GM12878 (cell line): ENCODE measurements around the gene ORC4. TPM values are rescaled to one million over a fixed set of nuclear protein-coding genes. Genes with fewer than 3 reads are reported as not detected.
"Not testable (repeated sequence)": the region's sequence is repeated elsewhere in the genome, so short reads cannot be mapped to it uniquely, and the experiment has no call there.

ENCODE experiments used
- ATAC-seq: fragments of 200-7000 bp; cut with Tn5 transposase; 3 replicates; pipeline ENCODE4 v1.9.1; 2020; ENCODE audit warnings: mild to moderate bottlenecking, moderate library complexity
- BruUV-seq: library from RNA; stranded (reverse); fragments of 400-500 nt; replicated peaks from 2 replicates; lab custom pipeline; 2021; lab: Mats Ljungman, UMichigan
- CTCF ChIA-PET: fragments of 300-600 bp; sonication (Branson Sonifier 250); formaldehyde crosslinking; extraction: SDS; loops from one replicate; lab custom pipeline; 2021; ENCODE audit warnings: inconsistent platforms; lab: Yijun Ruan, JAX
- POLR2A ChIA-PET: fragments of 350-600 bp; formaldehyde crosslinking; extraction: SDS; loops from one replicate; lab custom pipeline; 2021; ENCODE audit warnings: inconsistent platforms; lab: Charles Lee
- RAD21 ChIA-PET: fragments of 300-600 bp; sonication (Branson Sonifier 250); formaldehyde crosslinking; loops from one replicate; lab custom pipeline; 2023; ENCODE audit warnings: antibody characterized with exemption; ENCODE audit not compliant: unreplicated experiment; lab: Charles Lee
- SMC1A ChIA-PET: fragments of 300-600 bp; sonication (Branson Sonifier 250); formaldehyde crosslinking; loops from one replicate; lab custom pipeline; 2023; ENCODE audit not compliant: unreplicated experiment, uncharacterized antibody; lab: Charles Lee
- DNase-seq: peaks from one replicate; pipeline ENCODE4 v3.0.0-alpha.2; 2011; ENCODE audit warnings: low read depth, low spot score
- FAIRE-seq: peaks from 3 replicates; lab custom pipeline; 2011; peaks lifted over from hg19 to GRCh38; lab: Jason Lieb, UNC
- H2AFZ ChIP-seq: 2 replicates; pipeline ENCODE4 v1.6.0; 2011; ENCODE audit warnings: low read depth, low read length, control low read depth; ENCODE audit not compliant: control insufficient read depth
- H3K27ac ChIP-seq: 2 replicates; pipeline ENCODE4 v1.5.1; 2011; ENCODE audit warnings: control low read depth; ENCODE audit not compliant: control insufficient read depth, insufficient read depth
- H3K27me3 ChIP-seq, 2 experiments: replicated peaks in 1 of 2; 2 replicates each; pipeline versions ENCODE4 v1.6.0 to v1.6.1; 2011; ENCODE audit warnings: low read length in 1 of 2; ENCODE audit not compliant: control insufficient read depth in 2 of 2, insufficient read depth in 2 of 2
- H3K36me3 ChIP-seq, 2 experiments: 2 replicates each; pipeline ENCODE4 v1.5.1; 2011; ENCODE audit warnings: low read length in 1 of 2; ENCODE audit not compliant: control insufficient read depth in 2 of 2, insufficient read depth in 2 of 2
- H3K4me1 ChIP-seq: 2 replicates; pipeline ENCODE4 v1.6.1; 2011; ENCODE audit warnings: mild to moderate bottlenecking, low read length, moderate library complexity, mixed read lengths; ENCODE audit not compliant: control insufficient read depth, insufficient read depth
- H3K4me2 ChIP-seq: 2 replicates; pipeline ENCODE4 v1.6.0; 2011; ENCODE audit warnings: control low read depth; ENCODE audit not compliant: control insufficient read depth, insufficient read depth
- H3K4me3 ChIP-seq: fragments of 200-600 bp; sonication (generic); 2 replicates; pipeline ENCODE4 v1.5.1; 2016
- H3K79me2 ChIP-seq: 2 replicates; pipeline ENCODE4 v1.6.0; 2011; ENCODE audit warnings: low read length; ENCODE audit not compliant: control insufficient read depth, insufficient read depth
- H3K9ac ChIP-seq: 2 replicates; pipeline ENCODE4 v1.8.0; 2011; ENCODE audit warnings: low read length, control low read depth, mixed read lengths; ENCODE audit not compliant: control insufficient read depth, insufficient read depth
- H3K9me3 ChIP-seq: replicated peaks from 3 replicates; pipeline ENCODE4 v1.5.1; 2011; ENCODE audit warnings: mild to moderate bottlenecking, low read length; ENCODE audit not compliant: control insufficient read depth, insufficient read depth
- H4K20me1 ChIP-seq: 2 replicates; pipeline ENCODE4 v1.6.0; 2011; ENCODE audit not compliant: control insufficient read depth, insufficient read depth
- CBX5 ChIP-seq: sonication (generic); IDR thresholded peaks from 2 replicates; pipeline ENCODE4 v1.6.1; 2016; ENCODE audit warnings: low read depth, moderate library complexity, mild to moderate bottlenecking, inconsistent platforms
- GABPA ChIP-seq: IDR thresholded peaks from 2 replicates; pipeline ENCODE4 v1.6.1; 2014; ENCODE audit warnings: antibody characterized with exemption, low read depth, mild to moderate bottlenecking, inconsistent platforms
- KLF5 ChIP-seq: fragments of 450-650 bp; IDR thresholded peaks from 2 replicates; pipeline ENCODE4 v1.6.1; 2014; ENCODE audit warnings: mild to moderate bottlenecking; ENCODE audit not compliant: partially characterized antibody
- MXI1 ChIP-seq: fragments of 150-350 bp; IDR thresholded peaks from 2 replicates; pipeline ENCODE4 v1.6.1; 2011; ENCODE audit warnings: low read depth, mild to moderate bottlenecking, inconsistent platforms, low read length, improper control_type of control experiment
- NFYB ChIP-seq: IDR thresholded peaks from 2 replicates; pipeline ENCODE4 v1.6.1; 2011; ENCODE audit warnings: low read depth, mild to moderate bottlenecking, low read length, improper control_type of control experiment, moderate library complexity; ENCODE audit not compliant: insufficient read depth
- TAF1 ChIP-seq: IDR thresholded peaks from 2 replicates; pipeline ENCODE4 v1.6.1; 2011; ENCODE audit warnings: mild to moderate bottlenecking, low read depth, low read length, borderline replicate concordance
- WRNIP1 ChIP-seq: IDR thresholded peaks from 2 replicates; pipeline ENCODE4 v1.6.1; 2011; ENCODE audit warnings: low read depth, low read length, improper control_type of control experiment, borderline replicate concordance
- ZNF24 ChIP-seq: fragments of 450-650 bp; IDR thresholded peaks from 2 replicates; pipeline ENCODE4 v1.6.1; 2017; ENCODE audit warnings: antibody characterized with exemption, mild to moderate bottlenecking
- ZZZ3 ChIP-seq: IDR thresholded peaks from 2 replicates; pipeline ENCODE4 v1.6.1; 2011; ENCODE audit warnings: low read depth; ENCODE audit not compliant: control insufficient read depth, insufficient read length
- WGBS: methylation state at CpG from one replicate; pipeline ENCODE4 v1.1.6; 2016; ENCODE audit warnings: low lambda C conversion rate; ENCODE audit not compliant: insufficient replicate concordance, insufficient coverage; ENCODE audit errors: missing lambda C conversion rate; 5-methylcytosine and 5-hydroxymethylcytosine counted together
- in situ Hi-C: fragments of 300-500 bp; cut with MboI; formaldehyde crosslinking; loops from 9 replicates; pipeline ENCODE4 v1.14.3; 2018; ENCODE audit warnings: mixed read lengths
- intact Hi-C: fragments of 100-400 bp; cut with micrococcal nuclease; formaldehyde crosslinking; loops from one replicate; pipeline ENCODE4 v1.14.2; 2022; ENCODE audit not compliant: unreplicated experiment
- polyA plus RNA-seq, 11 experiments: library from polyadenylated mRNA; depleted of rRNA in 4 of 11; unstranded in 6 of 11; stranded (reverse) in 5 of 11; fragments of >200 nt; fragmentation: Nextera tagmentation in 4 of 11; fragmentation: Illumina TruSeq in 1 of 11; extraction: Ambion mirVana in 4 of 11; extraction: Trizol in 1 of 11; gene quantifications; 1 replicate in 1 of 11; 2 replicates in 10 of 11; pipeline versions ENCODE4 v1.2.1 to v1.2.3, GENCODE V29; 2011 to 2016; ENCODE audit warnings: inconsistent platforms in 2 of 11, missing spikeins in 2 of 11, low read depth in 1 of 11
- total RNA-seq, 4 experiments: library from RNA; depleted of rRNA in 3 of 4; stranded (reverse); fragments of >200 nt in 3 of 4; fragmentation: Illumina TruSeq in 1 of 4; extraction: Trizol in 1 of 4; gene quantifications; 2 replicates each; pipeline versions ENCODE4 v1.2.1 to v1.2.3, GENCODE V29; 2013 to 2021
- TF ChIP-seq, protein P1 (sequence below): fragments of 450-650 bp; IDR thresholded peaks from 2 replicates; pipeline ENCODE4 v1.6.1; 2017; ENCODE audit warnings: mild to moderate bottlenecking, moderate library complexity

Gene ORC4
- total and polyA plus RNA-seq, 10 of the 15 experiments (the other 5 are each of a cell fraction or from before 2014, with no cell fraction given): 25.7 to 71.3 (median 52.1) TPM

- RAD21 ChIA-PET, H3K9ac ChIP-seq, DNase-seq, BruUV-seq, H3K27ac ChIP-seq, H3K27me3 ChIP-seq, H3K9me3 ChIP-seq, H3K4me3 ChIP-seq, ATAC-seq, FAIRE-seq, H2AFZ ChIP-seq, H4K20me1 ChIP-seq, H3K36me3 ChIP-seq, POLR2A ChIA-PET, H3K4me1 ChIP-seq, H3K4me2 ChIP-seq: not testable (repeated sequence)
- ChIA-PET SMC1A (interaction anchor here (1.4 to 1.5 kb wide), 2 partner anchors 48 to 514 kb away, joined by 4 to 10 read pairs; no protein-coding TSS in a partner anchor), CTCF (interaction anchor here (0.7 to 1.1 kb wide), 2 partner anchors 82 to 514 kb away, joined by 3 to 6 read pairs; no protein-coding TSS in a partner anchor)
- peaks cover 16% of the 10 kb centered on the region for H3K79me2 ChIP-seq
- peak; percentile 44; the same call in 1 of the 2 replicates for TF ChIP-seq NFYB
- intact Hi-C loops: loop anchor here (5.0 kb wide), 1 partner anchor 117 kb away; no protein-coding TSS in a partner anchor
- in situ Hi-C loops: loop anchor here (5.0 kb wide), 1 partner anchor 517 kb away; no protein-coding TSS in a partner anchor
- 98% methylated on average over 7 of the region's 7 CpGs for WGBS
Measured at GRCh38 chr2:147994965-147995364, 25.6 kb downstream of the ORC4 start.

DNA sequence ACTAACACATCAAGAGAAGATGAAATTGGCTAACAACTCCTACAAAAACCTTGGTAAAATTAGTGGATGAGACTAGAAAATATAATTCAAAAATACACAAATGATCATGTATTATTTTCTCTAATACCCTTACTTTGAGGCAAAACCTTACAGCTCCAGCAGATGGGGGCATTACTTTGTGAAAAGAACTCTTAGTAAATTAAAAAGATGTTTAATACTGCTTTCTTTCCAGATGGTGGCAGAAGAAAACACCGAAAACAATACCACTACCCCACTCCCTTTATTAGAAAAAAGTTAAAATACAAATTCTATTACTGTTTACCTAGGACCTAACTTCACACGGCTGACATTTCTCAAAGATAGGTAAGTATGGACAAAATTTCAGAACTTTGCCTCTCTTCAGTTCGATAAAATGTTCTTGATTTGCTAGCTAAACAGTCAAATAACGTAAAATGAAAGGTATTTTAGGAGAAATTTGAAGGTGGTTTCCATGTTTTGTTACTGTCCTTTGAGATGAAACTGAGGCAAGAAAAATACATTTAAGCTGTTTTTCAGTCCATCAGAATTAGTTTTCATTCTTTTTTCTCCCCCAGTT lies 30.6 kb downstream of the ORC4 start:
- H3K9ac ChIP-seq: no peak overlapping the region
- CTCF ChIA-PET: interaction anchor here (0.8 to 9.2 kb wide), 56 partner anchors 9 to 1043 kb away, joined by 3 to 275 read pairs (median 4); partner anchors contain the start of genes MBD5 and ORC4
- DNase-seq: peak; percentile 31
- no peaks in the 10 kb centered on the region for H3K36me3 ChIP-seq
- peaks cover 3% of the 10 kb centered on the region; the same call in 1 of the 2 replicates for H3K4me1 ChIP-seq
- peak; percentile 91 for ATAC-seq
- no peaks in the 10 kb centered on the region for H3K27me3 ChIP-seq
- SMC1A ChIA-PET: interaction anchor here (0.6 to 7.2 kb wide), 50 partner anchors 8 to 825 kb away, joined by 3 to 145 read pairs (median 4); partner anchors contain the start of genes MBD5 and ORC4
- H3K79me2 ChIP-seq: peaks cover 22% of the 10 kb centered on the region
- no peak overlapping the region for H2AFZ ChIP-seq
- 51% methylated on average over 4 of the region's 4 CpGs for whole genome bisulfite sequencing
- H3K9me3 ChIP-seq: no peaks in the 10 kb centered on the region; the same call in 1 of the 3 replicates
- BruUV-seq: no TSS peak
- RAD21 ChIA-PET: interaction anchor here (0.6 to 5.1 kb wide), 37 partner anchors 10 to 655 kb away, joined by 3 to 184 read pairs (median 4); partner anchors contain the start of genes MBD5 and ORC4
- in situ Hi-C loops: loop anchor here (5.0 kb wide), 1 partner anchor 522 kb away; no protein-coding TSS in a partner anchor
- H3K4me3 ChIP-seq: no peak overlapping the region
- intact Hi-C loops: loop anchor here (1.0 to 10.0 kb wide), 6 partner anchors 59 to 1001 kb away; partner anchors contain the start of gene EPC2
- no peaks in the 10 kb centered on the region for H4K20me1 ChIP-seq
- no peak overlapping the region for H3K27ac ChIP-seq
- no peak for FAIRE-seq
- H3K4me2 ChIP-seq: no peak overlapping the region
- POLR2A ChIA-PET: interaction anchor here (0.7 to 1.6 kb wide), 2 partner anchors 31 to 520 kb away, joined by 5 to 8 read pairs; partner anchors contain the start of genes MBD5 and ORC4
- TF ChIP-seq, protein P1, sequence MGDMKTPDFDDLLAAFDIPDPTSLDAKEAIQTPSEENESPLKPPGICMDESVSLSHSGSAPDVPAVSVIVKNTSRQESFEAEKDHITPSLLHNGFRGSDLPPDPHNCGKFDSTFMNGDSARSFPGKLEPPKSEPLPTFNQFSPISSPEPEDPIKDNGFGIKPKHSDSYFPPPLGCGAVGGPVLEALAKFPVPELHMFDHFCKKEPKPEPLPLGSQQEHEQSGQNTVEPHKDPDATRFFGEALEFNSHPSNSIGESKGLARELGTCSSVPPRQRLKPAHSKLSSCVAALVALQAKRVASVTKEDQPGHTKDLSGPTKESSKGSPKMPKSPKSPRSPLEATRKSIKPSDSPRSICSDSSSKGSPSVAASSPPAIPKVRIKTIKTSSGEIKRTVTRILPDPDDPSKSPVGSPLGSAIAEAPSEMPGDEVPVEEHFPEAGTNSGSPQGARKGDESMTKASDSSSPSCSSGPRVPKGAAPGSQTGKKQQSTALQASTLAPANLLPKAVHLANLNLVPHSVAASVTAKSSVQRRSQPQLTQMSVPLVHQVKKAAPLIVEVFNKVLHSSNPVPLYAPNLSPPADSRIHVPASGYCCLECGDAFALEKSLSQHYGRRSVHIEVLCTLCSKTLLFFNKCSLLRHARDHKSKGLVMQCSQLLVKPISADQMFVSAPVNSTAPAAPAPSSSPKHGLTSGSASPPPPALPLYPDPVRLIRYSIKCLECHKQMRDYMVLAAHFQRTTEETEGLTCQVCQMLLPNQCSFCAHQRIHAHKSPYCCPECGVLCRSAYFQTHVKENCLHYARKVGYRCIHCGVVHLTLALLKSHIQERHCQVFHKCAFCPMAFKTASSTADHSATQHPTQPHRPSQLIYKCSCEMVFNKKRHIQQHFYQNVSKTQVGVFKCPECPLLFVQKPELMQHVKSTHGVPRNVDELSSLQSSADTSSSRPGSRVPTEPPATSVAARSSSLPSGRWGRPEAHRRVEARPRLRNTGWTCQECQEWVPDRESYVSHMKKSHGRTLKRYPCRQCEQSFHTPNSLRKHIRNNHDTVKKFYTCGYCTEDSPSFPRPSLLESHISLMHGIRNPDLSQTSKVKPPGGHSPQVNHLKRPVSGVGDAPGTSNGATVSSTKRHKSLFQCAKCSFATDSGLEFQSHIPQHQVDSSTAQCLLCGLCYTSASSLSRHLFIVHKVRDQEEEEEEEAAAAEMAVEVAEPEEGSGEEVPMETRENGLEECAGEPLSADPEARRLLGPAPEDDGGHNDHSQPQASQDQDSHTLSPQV: 0 out of 2 replicates have a peak, but pooled peaks have one; percentile 30
- TF ChIP-seq GABPA (no peak), MXI1 (0 out of 2 replicates have a peak, but pooled peaks have one; percentile 16), TAF1 (no peak), ZZZ3 (no peak), ZNF24 (peak; percentile 38; the same call in 1 of the 2 replicates), KLF5 (no peak), WRNIP1 (no peak), NFYB (no peak), CBX5 (0 out of 2 replicates have a peak, but pooled peaks have one; percentile 20)
